LNCaP clone FGC (cell line): Measurements from ENCODE around the gene ZG16.
"Not testable (repeated sequence)": the region's sequence is repeated elsewhere in the genome, so short reads cannot be mapped to it uniquely, and the experiment has no call there.

ENCODE experiments used
- DNase-seq: peaks from one replicate; pipeline ENCODE4 v3.0.0-alpha.2; 2011; ENCODE audit warnings: low read depth
- H3K4me3 ChIP-seq: 2 replicates; pipeline ENCODE4 v1.5.1; 2011; ENCODE audit warnings: mild to moderate bottlenecking, low read depth, low read length, control low read depth
- CTCF ChIP-seq: IDR thresholded peaks from 2 replicates; pipeline ENCODE4 v1.5.1; 2012; ENCODE audit warnings: mild to moderate bottlenecking; ENCODE audit not compliant: control insufficient read depth, insufficient read depth; ENCODE audit errors: extremely low read depth

ZG16 gene

GRCh38 chr16:29777576-29778350 lies at the start of gene ZG16:
Gene ZG16, plus strand, starts transcription at chr16:29778256. Its CDS starts 1,011 bp downstream, at chr16:29779267.
- TF ChIP-seq CTCF = no peak
- H3K4me3 ChIP-seq = no peak within 1 kb of the TSS
- no peak for DNase-seq

GRCh38 chr16:29729116-29729521 lies 48.9 kb upstream of the ZG16 start:
- peak; percentile 59 for TF ChIP-seq CTCF
- no peak overlapping the region for H3K4me3 ChIP-seq
- peak; percentile 6 for DNase-seq

- DNase-seq = no peak
- H3K4me3 ChIP-seq = no peak overlapping the region
- no peak for TF ChIP-seq CTCF
Observed at GRCh38 chr16:29730649-29731048, 47.4 kb upstream of the ZG16 start.

GRCh38 chr16:29731768-29732601 lies 46.1 kb upstream of the ZG16 start:
- not testable (repeated sequence) for H3K4me3 ChIP-seq, DNase-seq

GRCh38 chr16:29734786-29735185 lies 43.3 kb upstream of the ZG16 start:
- no peak overlapping the region for H3K4me3 ChIP-seq
- TF ChIP-seq CTCF = no peak
- no peak for DNase-seq

- no peak for DNase-seq
- no peak for TF ChIP-seq CTCF
- no peak overlapping the region for H3K4me3 ChIP-seq
Observed at GRCh38 chr16:29736112-29736511, 41.9 kb upstream of the ZG16 start.

- no peak for DNase-seq
- no peak for TF ChIP-seq CTCF
- H3K4me3 ChIP-seq = no peak overlapping the region
Observed at GRCh38 chr16:29736764-29737163, 41.3 kb upstream of the ZG16 start.
